Measurements from ENCODE around the gene UCP2.

The UCP2 gene

GRCh38 chr11:73976451-73977151 lies 6.0 kb downstream of the UCP2 start:
- H3K4me1 Mint-ChIP-seq (ENCODE audit: low read depth in 2 of 2), result peaks cover 83 to 91% of the 10 kb centered on the region in 2 donors
- H3K36me3 Mint-ChIP-seq (ENCODE audit: insufficient read depth), result peaks cover 99% of the 10 kb centered on the region
- no peak for DNase-seq
- ATAC-seq (replicated peaks), result no peak
- H3K27ac Mint-ChIP-seq, result peak overlapping the region; percentile 90 to 98
- no peaks in the 10 kb centered on the region for H3K27me3 Mint-ChIP-seq
- H3K9me3 Mint-ChIP-seq, result no peaks in the 10 kb centered on the region
- H3K4me3 Mint-ChIP-seq, result peak overlapping the region; percentile 92 to 96

DNA sequence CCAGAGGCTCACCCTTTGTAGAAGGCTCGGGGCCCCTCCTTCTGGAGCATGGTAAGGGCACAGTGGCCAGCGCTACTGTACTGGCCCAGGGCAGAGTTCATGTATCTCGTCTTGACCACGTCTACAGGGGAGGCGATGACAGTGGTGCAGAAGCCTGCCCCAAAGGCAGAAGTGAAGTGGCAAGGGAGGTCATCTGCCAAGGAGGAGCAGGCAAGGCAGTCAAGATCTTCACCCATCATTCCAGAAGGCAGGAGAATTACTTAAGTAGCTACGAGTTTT lies 7.2 kb downstream of the UCP2 start:
- H3K9me3 Mint-ChIP-seq, result no peaks in the 10 kb centered on the region
- peak overlapping the region; percentile 84 to 98 for H3K27ac Mint-ChIP-seq
- peaks cover 99% of the 10 kb centered on the region for H3K36me3 Mint-ChIP-seq (ENCODE audit: insufficient read depth)
- no peak for ATAC-seq (replicated peaks)
- no peaks in the 10 kb centered on the region for H3K27me3 Mint-ChIP-seq
- peak overlapping the region; percentile 56 to 92 for H3K4me3 Mint-ChIP-seq
- DNase-seq, result no peak
- H3K4me1 Mint-ChIP-seq (ENCODE audit: low read depth in 2 of 2), result peaks cover 80 to 88% of the 10 kb centered on the region in 2 donors

GRCh38 chr11:73974604-73975478 lies 7.8 kb downstream of the UCP2 start:
- Mint-ChIP-seq H3K36me3 (ENCODE audit: insufficient read depth) (peaks cover 99% of the 10 kb centered on the region), H3K27me3 (no peaks in the 10 kb centered on the region), H3K27ac (peak overlapping the region; percentile 84 to 98), H3K9me3 (no peaks in the 10 kb centered on the region), H3K4me1 (ENCODE audit: low read depth in 2 of 2) (peaks cover 80 to 88% of the 10 kb centered on the region in 2 donors), H3K4me3 (peak overlapping the region; percentile 56 to 92)
- ATAC-seq (replicated peaks), result no peak
- DNase-seq, result no peak

DNA sequence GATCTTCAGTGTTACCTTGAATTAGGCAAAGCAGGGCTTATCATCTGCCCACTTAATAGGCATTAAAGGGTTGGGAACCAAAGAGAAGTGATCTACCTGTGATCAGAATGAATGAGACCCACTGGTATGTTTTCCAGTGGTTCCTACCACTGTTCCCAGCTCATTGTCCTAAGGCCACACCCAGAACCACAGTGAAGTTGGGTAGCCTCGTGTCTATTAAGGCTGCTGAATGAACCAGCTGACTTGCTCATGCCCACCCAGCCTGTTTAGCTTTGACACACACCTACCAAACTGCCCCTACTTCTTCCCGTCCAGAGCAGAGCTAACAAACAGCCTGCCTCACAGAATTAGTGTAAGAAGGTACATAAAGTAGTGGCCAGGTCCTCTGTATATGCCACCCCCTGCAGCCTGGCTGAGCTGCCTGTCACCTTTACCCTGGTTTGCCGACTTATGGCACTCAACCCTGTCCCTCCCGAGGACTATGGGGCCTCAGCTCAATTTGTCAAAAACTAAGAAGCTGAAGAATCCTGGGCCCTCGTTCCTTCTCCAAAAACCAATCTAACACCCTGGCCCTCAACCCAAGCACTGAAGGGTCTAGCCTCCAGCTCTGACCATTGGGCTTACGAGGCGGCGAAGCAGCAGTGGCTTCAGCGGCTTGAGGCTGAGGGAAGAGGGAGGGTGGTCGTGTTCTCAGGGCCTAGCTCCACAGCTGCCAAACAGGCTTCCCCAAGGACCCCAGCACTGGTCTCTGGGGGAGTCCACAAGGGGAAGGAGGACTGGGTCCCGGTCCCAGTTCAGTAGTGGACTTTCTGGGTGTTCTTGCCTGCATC lies 9.8 kb downstream of the UCP2 start:
- Mint-ChIP-seq H3K4me3 (peak overlapping the region; percentile 56 to 92), H3K27ac (peak overlapping the region; percentile 94 to 98), H3K36me3 (ENCODE audit: insufficient read depth) (peaks cover 99% of the 10 kb centered on the region), H3K9me3 (no peaks in the 10 kb centered on the region), H3K27me3 (no peaks in the 10 kb centered on the region), H3K4me1 (ENCODE audit: low read depth in 2 of 2) (peaks cover 84 to 86% of the 10 kb centered on the region in 2 donors)
- no peak for DNase-seq
- no peak for ATAC-seq (replicated peaks)

GRCh38 chr11:73972187-73972586 lies 10.5 kb downstream of the UCP2 start:
- no peak for ATAC-seq (replicated peaks)
- Mint-ChIP-seq H3K27ac (peak overlapping the region; percentile 94 to 98), H3K36me3 (ENCODE audit: insufficient read depth) (peaks cover 96% of the 10 kb centered on the region), H3K9me3 (no peaks in the 10 kb centered on the region), H3K4me1 (ENCODE audit: low read depth in 2 of 2) (peaks cover 79 to 81% of the 10 kb centered on the region in 2 donors), H3K27me3 (no peaks in the 10 kb centered on the region), H3K4me3 (peak overlapping the region; percentile 12 to 92)
- DNase-seq, result no peak

- no peak for DNase-seq
- Mint-ChIP-seq H3K4me1 (ENCODE audit: low read depth in 2 of 2) (peaks cover 70 to 74% of the 10 kb centered on the region in 2 donors), H3K4me3 (peak overlapping the region; percentile 8 to 92), H3K27ac (peak overlapping the region; percentile 94 to 98), H3K9me3 (no peaks in the 10 kb centered on the region), H3K36me3 (ENCODE audit: insufficient read depth) (peaks cover 86% of the 10 kb centered on the region), H3K27me3 (no peaks in the 10 kb centered on the region)
- no peak for ATAC-seq (replicated peaks)
These were observed 11.4 kb downstream of the UCP2 start for GRCh38 chr11:73971175-73971719.

DNA sequence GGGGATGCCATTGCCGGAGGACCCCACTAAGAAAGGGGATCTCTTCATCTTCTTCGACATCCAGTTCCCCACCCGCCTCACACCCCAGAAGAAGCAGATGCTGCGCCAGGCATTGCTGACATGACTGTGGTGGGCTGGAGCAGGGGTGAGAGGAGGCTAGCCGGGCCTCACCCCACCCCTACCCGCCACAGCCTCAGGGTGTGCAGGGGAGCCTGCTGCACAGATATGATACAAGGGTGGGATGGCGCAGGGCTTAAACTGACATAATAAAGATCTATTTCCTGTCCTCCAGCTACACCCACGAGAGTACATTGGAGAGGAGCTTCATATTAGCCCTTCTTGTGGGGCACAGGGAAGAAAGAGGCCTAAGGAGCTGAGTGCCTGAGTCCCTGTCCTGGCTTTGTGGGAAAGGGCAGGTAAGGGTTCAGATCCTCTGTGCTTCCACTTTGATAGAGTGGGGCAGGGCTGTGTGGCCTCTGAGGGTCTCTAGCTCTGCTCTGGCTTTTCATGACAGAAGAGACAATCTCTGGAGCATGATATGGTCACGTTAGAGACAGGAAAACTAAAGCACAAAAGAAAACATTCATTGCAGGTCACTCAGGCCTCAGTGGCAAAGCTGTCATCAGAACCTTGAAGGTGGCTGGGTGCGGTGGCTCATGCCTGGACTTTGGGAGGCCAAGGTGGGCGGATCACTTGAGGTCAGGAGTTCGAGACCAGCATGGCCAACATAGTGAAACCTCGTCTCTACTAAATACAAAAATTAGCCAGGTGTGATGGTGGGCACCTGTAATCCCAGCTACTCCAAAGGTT lies 12.4 kb downstream of the UCP2 start:
- no peaks in the 10 kb centered on the region for H3K27me3 Mint-ChIP-seq
- DNase-seq (peak; percentile 55 to 61 (median 56)), ATAC-seq (replicated peaks) (peak; percentile 61)
- H3K27ac Mint-ChIP-seq, result peak overlapping the region; percentile 94 to 98
- peaks cover 76% of the 10 kb centered on the region for H3K36me3 Mint-ChIP-seq (ENCODE audit: insufficient read depth)
- peak overlapping the region; percentile 47 to 92 for H3K4me3 Mint-ChIP-seq
- peaks cover 63 to 65% of the 10 kb centered on the region in 2 donors for H3K4me1 Mint-ChIP-seq (ENCODE audit: low read depth in 2 of 2)
- no peaks in the 10 kb centered on the region for H3K9me3 Mint-ChIP-seq

GRCh38 chr11:73969091-73969490 lies 13.6 kb downstream of the UCP2 start:
- H3K4me3 Mint-ChIP-seq, result peak overlapping the region; percentile 47 to 92
- H3K9me3 Mint-ChIP-seq, result no peaks in the 10 kb centered on the region
- DNase-seq (no peak), ATAC-seq (replicated peaks) (no peak)
- peaks cover 65% of the 10 kb centered on the region for H3K36me3 Mint-ChIP-seq (ENCODE audit: insufficient read depth)
- H3K4me1 Mint-ChIP-seq (ENCODE audit: low read depth in 2 of 2), result peaks cover 57 to 65% of the 10 kb centered on the region in 2 donors
- no peaks in the 10 kb centered on the region for H3K27me3 Mint-ChIP-seq
- H3K27ac Mint-ChIP-seq, result peak overlapping the region; percentile 94 to 98

- Mint-ChIP-seq H3K4me3 (peak overlapping the region; percentile 47 to 92), H3K4me1 (ENCODE audit: low read depth in 2 of 2) (peaks cover 55 to 63% of the 10 kb centered on the region in 2 donors), H3K9me3 (no peaks in the 10 kb centered on the region), H3K27ac (peak overlapping the region; percentile 94 to 98), H3K27me3 (no peaks in the 10 kb centered on the region), H3K36me3 (ENCODE audit: insufficient read depth) (peaks cover 58% of the 10 kb centered on the region)
- ATAC-seq (replicated peaks), result no peak
- no peak for DNase-seq
These were observed 14.2 kb downstream of the UCP2 start for GRCh38 chr11:73968356-73968966.

DNA sequence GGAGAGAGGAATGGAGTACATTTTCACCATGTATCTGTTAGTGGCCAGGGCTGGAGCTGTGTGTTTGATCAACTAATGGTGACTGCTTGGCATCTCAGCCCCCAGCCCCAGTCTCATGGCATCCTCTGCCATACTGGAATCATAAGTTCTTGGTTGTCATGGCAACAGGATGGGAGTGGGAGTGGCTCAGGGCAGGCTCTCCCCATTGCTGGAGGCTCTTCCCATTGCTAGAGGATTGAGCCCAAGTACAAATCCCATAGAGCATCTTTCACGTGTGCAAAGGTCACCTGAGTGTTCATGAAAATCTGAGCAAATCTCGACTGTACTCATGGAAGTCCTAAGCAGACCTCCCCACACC lies 16.9 kb downstream of the UCP2 start:
- Mint-ChIP-seq H3K27me3 (no peaks in the 10 kb centered on the region), H3K4me1 (ENCODE audit: low read depth in 2 of 2) (peaks cover 32 to 40% of the 10 kb centered on the region in 2 donors), H3K4me3 (no peak overlapping the region), H3K9me3 (no peaks in the 10 kb centered on the region), H3K36me3 (ENCODE audit: insufficient read depth) (peaks cover 32% of the 10 kb centered on the region), H3K27ac (peak overlapping the region; percentile 26 to 54)
- DNase-seq, result no peak
- ATAC-seq (replicated peaks), result no peak

DNA sequence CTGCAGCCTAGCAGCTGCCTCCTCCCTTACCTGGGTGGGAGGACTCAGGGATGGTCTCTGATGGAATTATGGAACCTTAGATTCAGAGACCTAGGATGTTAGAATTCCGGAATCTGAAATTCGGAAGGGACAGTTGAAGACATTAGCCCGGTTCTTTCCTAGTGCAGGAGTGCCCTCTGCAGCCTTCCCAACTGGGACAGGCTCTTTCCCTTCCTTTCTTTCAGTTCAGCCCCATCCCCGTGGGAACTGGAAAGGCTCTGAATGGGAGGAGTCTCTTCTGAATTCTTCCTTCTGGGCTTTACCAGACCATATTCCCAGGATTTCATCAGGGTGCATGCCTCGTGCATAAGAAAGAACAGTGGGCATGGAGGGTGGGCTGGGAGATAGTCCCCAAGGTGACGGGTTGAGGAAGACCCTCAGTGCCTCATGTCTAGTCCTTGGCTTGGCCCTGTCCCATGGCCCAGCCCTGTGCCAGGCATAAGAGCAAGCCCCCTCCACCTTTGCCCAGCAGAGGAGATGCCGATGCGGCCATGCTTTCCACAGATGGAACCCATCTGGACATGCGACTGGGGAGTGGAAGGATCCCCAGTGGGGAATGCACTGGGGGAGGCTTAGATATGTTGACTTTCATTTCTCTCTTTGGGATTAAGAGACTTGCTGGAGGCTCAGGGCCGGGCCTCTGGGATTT lies 17.4 kb downstream of the UCP2 start:
- Mint-ChIP-seq H3K27me3 (no peaks in the 10 kb centered on the region), H3K4me1 (ENCODE audit: low read depth in 2 of 2) (peaks cover 29 to 38% of the 10 kb centered on the region in 2 donors), H3K27ac (peak overlapping the region; percentile 26 to 67), H3K9me3 (no peaks in the 10 kb centered on the region), H3K4me3 (peak overlapping the region in 1 of 2 donors; percentile 67), H3K36me3 (ENCODE audit: insufficient read depth) (peaks cover 27% of the 10 kb centered on the region)
- DNase-seq (no peak), ATAC-seq (replicated peaks) (no peak)

GRCh38 chr11:73963861-73964260 lies 18.8 kb downstream of the UCP2 start:
- peaks cover 0 to under 1% of the 10 kb centered on the region in 2 donors for H3K27me3 Mint-ChIP-seq
- H3K36me3 Mint-ChIP-seq (ENCODE audit: insufficient read depth), result peaks cover 14% of the 10 kb centered on the region
- H3K9me3 Mint-ChIP-seq, result no peaks in the 10 kb centered on the region
- ATAC-seq (replicated peaks) (no peak), DNase-seq (no peak)
- peaks cover 16 to 24% of the 10 kb centered on the region in 2 donors for H3K4me1 Mint-ChIP-seq (ENCODE audit: low read depth in 2 of 2)
- H3K4me3 Mint-ChIP-seq, result peak overlapping the region in 1 of 2 donors; percentile 67
- peak overlapping the region; percentile 67 to 87 for H3K27ac Mint-ChIP-seq
